Measurements from ENCODE around the gene TKTL1. TPM values are rescaled to one million over a fixed set of nuclear protein-coding genes. Genes with fewer than 3 reads are reported as not detected.

Gene TKTL1
- total RNA-seq, 1 experiment from 2014 or later = not detected

DNA sequence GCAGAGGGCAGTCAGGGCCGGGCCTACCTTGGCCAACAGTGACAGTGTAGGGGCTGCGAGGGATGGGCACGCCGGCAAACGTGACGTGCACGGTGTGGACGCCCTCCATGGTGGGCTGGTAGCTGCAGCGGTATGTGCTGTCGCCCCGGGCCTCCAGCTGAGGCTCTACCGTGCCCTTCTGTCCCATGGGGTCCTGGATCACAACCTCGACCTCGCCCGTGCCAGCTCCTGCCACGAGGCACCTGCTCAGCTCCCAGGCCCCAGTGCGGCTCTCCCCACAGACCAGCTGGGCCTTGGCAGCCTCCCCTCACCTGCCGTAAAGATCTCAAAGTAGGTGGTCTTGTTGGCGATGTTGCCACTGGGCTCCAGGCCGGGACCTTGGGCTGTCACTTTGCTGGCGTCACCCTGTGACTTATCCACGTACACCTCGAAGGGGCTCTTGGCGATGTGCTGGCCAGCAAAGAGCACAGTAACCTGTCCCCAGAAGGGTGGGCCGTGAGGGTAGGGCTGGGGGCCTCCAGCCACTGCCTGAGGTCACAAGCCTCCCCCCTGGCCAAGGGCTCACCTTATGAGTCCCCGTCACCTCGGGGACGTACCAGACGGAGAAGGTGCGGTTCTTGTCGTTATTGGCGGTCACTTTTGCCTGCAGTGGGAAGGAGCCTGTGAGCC lies 70.5 kb downstream of the TKTL1 start:
- BruUV-seq (replicated peaks) = no TSS peak
- intact Hi-C loops (cut with micrococcal nuclease; ENCODE audit: unreplicated experiment) = no loop called here
- Histone ChIP-seq H3K9me3 (ENCODE audit: control insufficient read depth, insufficient read depth, low read depth, low read length) (no peaks in the 10 kb centered on the region), H3K27me3 (ENCODE audit: control insufficient read depth, insufficient read depth, low read length) (no peaks in the 10 kb centered on the region), H3K4me3 (ENCODE audit: low read depth in 2 of 2, low read length in 2 of 2) (no peak overlapping the region), H3K27ac (ENCODE audit: low read length) (no peak overlapping the region), H3K4me1 (ENCODE audit: control insufficient read depth, insufficient read depth, low read length) (peaks cover 7% of the 10 kb centered on the region), H3K36me3 (ENCODE audit: control insufficient read depth, insufficient read depth, low read length) (peaks cover 7% of the 10 kb centered on the region)
- in situ Hi-C loops (cut with HindIII; ENCODE audit: low pct_unique_long_range_greater_than_20kb, low sequenced_read_pairs) = no loop called here
- DNase-seq (ENCODE audit: low read depth, low spot score) = no peak
- POLR2A ChIA-PET = interaction anchor here (0.6 kb wide), 1 partner anchor 644 kb away, joined by 3 read pairs; no protein-coding TSS in a partner anchor
- TF ChIP-seq SIN3A (IDR thresholded peaks at IDR 0.05; ENCODE audit: borderline replicate concordance, insufficient read depth, low read depth, low read length) (no peak), POLR2AphosphoS5 (IDR thresholded peaks at IDR 0.05; ENCODE audit: low read depth, low read length) (no peak)
- CTCF ChIA-PET = no interaction called here
- no peak for ATAC-seq

DNA sequence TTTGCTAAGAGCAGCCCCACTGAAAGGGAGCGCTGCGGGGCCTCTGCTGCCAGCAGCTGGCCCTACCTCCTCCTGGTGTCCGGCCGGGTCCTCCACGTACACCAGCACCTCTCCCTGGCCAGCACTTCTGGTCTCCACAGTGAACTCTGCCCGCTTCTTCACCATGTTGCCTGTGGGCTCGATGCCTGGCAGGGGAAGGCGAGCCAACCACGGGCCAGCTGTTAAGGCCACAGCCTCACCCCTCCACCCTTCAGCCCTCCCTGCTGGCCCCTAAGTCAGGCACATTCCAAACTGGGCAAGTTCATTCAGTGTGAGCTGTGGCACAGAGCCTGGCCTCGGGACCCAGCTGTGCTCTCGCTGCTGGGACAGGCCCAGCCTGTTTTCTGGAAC lies 71.1 kb downstream of the TKTL1 start:
- ATAC-seq (no peak), DNase-seq (ENCODE audit: low read depth, low spot score) (no peak)
- Histone ChIP-seq H3K27ac (ENCODE audit: low read length) (no peak overlapping the region), H3K27me3 (ENCODE audit: control insufficient read depth, insufficient read depth, low read length) (no peaks in the 10 kb centered on the region), H3K9me3 (ENCODE audit: control insufficient read depth, insufficient read depth, low read depth, low read length) (no peaks in the 10 kb centered on the region), H3K36me3 (ENCODE audit: control insufficient read depth, insufficient read depth, low read length) (peaks cover 5% of the 10 kb centered on the region; the same call in 1 of the 2 replicates), H3K4me3 (ENCODE audit: low read depth in 2 of 2, low read length in 2 of 2) (no peak overlapping the region), H3K4me1 (ENCODE audit: control insufficient read depth, insufficient read depth, low read length) (peaks cover 7% of the 10 kb centered on the region)
- in situ Hi-C loops (cut with HindIII; ENCODE audit: low pct_unique_long_range_greater_than_20kb, low sequenced_read_pairs) (no loop called here), intact Hi-C loops (cut with micrococcal nuclease; ENCODE audit: unreplicated experiment) (no loop called here)
- ChIA-PET POLR2A (no interaction called here), CTCF (no interaction called here)
- TF ChIP-seq, protein P1, sequence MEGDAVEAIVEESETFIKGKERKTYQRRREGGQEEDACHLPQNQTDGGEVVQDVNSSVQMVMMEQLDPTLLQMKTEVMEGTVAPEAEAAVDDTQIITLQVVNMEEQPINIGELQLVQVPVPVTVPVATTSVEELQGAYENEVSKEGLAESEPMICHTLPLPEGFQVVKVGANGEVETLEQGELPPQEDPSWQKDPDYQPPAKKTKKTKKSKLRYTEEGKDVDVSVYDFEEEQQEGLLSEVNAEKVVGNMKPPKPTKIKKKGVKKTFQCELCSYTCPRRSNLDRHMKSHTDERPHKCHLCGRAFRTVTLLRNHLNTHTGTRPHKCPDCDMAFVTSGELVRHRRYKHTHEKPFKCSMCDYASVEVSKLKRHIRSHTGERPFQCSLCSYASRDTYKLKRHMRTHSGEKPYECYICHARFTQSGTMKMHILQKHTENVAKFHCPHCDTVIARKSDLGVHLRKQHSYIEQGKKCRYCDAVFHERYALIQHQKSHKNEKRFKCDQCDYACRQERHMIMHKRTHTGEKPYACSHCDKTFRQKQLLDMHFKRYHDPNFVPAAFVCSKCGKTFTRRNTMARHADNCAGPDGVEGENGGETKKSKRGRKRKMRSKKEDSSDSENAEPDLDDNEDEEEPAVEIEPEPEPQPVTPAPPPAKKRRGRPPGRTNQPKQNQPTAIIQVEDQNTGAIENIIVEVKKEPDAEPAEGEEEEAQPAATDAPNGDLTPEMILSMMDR (IDR thresholded peaks at IDR 0.05) = no peak
- no peak for TF ChIP-seq SIN3A (IDR thresholded peaks at IDR 0.05; ENCODE audit: borderline replicate concordance, insufficient read depth, low read depth, low read length)
- TF ChIP-seq, protein P2, sequence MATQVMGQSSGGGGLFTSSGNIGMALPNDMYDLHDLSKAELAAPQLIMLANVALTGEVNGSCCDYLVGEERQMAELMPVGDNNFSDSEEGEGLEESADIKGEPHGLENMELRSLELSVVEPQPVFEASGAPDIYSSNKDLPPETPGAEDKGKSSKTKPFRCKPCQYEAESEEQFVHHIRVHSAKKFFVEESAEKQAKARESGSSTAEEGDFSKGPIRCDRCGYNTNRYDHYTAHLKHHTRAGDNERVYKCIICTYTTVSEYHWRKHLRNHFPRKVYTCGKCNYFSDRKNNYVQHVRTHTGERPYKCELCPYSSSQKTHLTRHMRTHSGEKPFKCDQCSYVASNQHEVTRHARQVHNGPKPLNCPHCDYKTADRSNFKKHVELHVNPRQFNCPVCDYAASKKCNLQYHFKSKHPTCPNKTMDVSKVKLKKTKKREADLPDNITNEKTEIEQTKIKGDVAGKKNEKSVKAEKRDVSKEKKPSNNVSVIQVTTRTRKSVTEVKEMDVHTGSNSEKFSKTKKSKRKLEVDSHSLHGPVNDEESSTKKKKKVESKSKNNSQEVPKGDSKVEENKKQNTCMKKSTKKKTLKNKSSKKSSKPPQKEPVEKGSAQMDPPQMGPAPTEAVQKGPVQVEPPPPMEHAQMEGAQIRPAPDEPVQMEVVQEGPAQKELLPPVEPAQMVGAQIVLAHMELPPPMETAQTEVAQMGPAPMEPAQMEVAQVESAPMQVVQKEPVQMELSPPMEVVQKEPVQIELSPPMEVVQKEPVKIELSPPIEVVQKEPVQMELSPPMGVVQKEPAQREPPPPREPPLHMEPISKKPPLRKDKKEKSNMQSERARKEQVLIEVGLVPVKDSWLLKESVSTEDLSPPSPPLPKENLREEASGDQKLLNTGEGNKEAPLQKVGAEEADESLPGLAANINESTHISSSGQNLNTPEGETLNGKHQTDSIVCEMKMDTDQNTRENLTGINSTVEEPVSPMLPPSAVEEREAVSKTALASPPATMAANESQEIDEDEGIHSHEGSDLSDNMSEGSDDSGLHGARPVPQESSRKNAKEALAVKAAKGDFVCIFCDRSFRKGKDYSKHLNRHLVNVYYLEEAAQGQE (IDR thresholded peaks at IDR 0.05; ENCODE audit: insufficient read depth in 1 of 2, low read depth in 2 of 2, low read length in 1 of 2) = no peak
- TF ChIP-seq TCF7L2 (IDR thresholded peaks at IDR 0.05; ENCODE audit: low read depth, low read length) = no peak
- TF ChIP-seq POLR2AphosphoS5 (IDR thresholded peaks at IDR 0.05; ENCODE audit: low read depth, low read length) = no peak
- TSS peak; percentile 2 for BruUV-seq (replicated peaks)

All from Panc1 (cell line).